A549 (cell line): ENCODE measurements around the gene CRTC2. TPM values are rescaled to one million over a fixed set of nuclear protein-coding genes. Genes with fewer than 3 reads are reported as not detected.

ENCODE experiments used
- ATAC-seq, 2 experiments: fragments of 200-7000 bp in 1 of 2; fragments of >200 bp in 1 of 2; cut with Nextera tagmentation in 1 of 2; cut with Tn5 transposase in 1 of 2; 3 replicates each; pipeline versions ENCODE4 v1.8.0 to v1.9.1; 2018 to 2020; ENCODE audit warnings: mild to moderate bottlenecking in 1 of 2, moderate library complexity in 1 of 2
- CTCF ChIA-PET: fragments of 300-600 bp; sonication (Branson Sonifier 250); formaldehyde crosslinking; extraction: SDS; loops from one replicate; lab custom pipeline; 2021; ENCODE audit warnings: antibody characterized with exemption, inconsistent platforms; lab: Yijun Ruan, JAX
- POLR2A ChIA-PET: fragments of 350-600 bp; formaldehyde crosslinking; extraction: SDS; loops from one replicate; lab custom pipeline; 2021; ENCODE audit warnings: antibody characterized with exemption, inconsistent platforms; lab: Yijun Ruan, JAX
- DNase-seq, 2 experiments: peaks; one replicate each; pipeline versions ENCODE4 v3.0.0 to v3.0.0-alpha.2; 2011 to 2016; ENCODE audit warnings: low read depth in 1 of 2, low spot score in 1 of 2
- FAIRE-seq: peaks from 2 replicates; lab custom pipeline; 2011; peaks lifted over from hg19 to GRCh38; lab: Jason Lieb, UNC
- H3K27ac ChIP-seq, 2 experiments: fragments of >200 bp; sonication (Bioruptor Twin); formaldehyde crosslinking; 3 replicates each; pipeline ENCODE4 v1.5.1; 2016 to 2017
- H3K4me1 ChIP-seq: fragments of >200 bp; sonication (Bioruptor Twin); formaldehyde crosslinking; 3 replicates; pipeline ENCODE4 v1.6.1; 2016
- H3K4me2 ChIP-seq: fragments of >200 bp; sonication (Bioruptor Twin); formaldehyde crosslinking; 3 replicates; pipeline ENCODE4 v1.6.1; 2016
- H3K4me3 ChIP-seq: fragments of >200 bp; sonication (Bioruptor Twin); formaldehyde crosslinking; 3 replicates; pipeline ENCODE4 v1.5.1; 2016
- H3K9me3 ChIP-seq: fragments of >200 bp; sonication (Bioruptor Twin); formaldehyde crosslinking; 3 replicates; pipeline ENCODE4 v1.6.1; 2016
- CBX2 ChIP-seq: fragments of 200-600 bp; sonication (generic); IDR thresholded peaks from 2 replicates; pipeline ENCODE4 v1.6.1; 2016; ENCODE audit warnings: low read depth, mild to moderate bottlenecking, borderline replicate concordance
- CHD2 ChIP-seq: fragments of 150-350 bp; IDR thresholded peaks from 2 replicates; pipeline ENCODE4 v1.6.1; 2014; ENCODE audit warnings: low read length; ENCODE audit not compliant: partially characterized antibody
- FOSB ChIP-seq: fragments of 250-450 bp; sonication (Bioruptor Pico); IDR thresholded peaks from 2 replicates; pipeline ENCODE4 v1.5.0; 2020; ENCODE audit warnings: mild to moderate bottlenecking, moderate library complexity
- FOXS1 ChIP-seq: fragments of 250-450 bp; sonication (Bioruptor Pico); IDR thresholded peaks from 2 replicates; pipeline ENCODE4 v1.5.0; 2020; ENCODE audit warnings: mild to moderate bottlenecking, moderate library complexity
- HEYL ChIP-seq: fragments of 250-450 bp; sonication (Bioruptor Pico); IDR thresholded peaks from 2 replicates; pipeline ENCODE4 v1.8.0; 2021; ENCODE audit warnings: mild to moderate bottlenecking, moderate library complexity
- HOXB5 ChIP-seq: fragments of 250-450 bp; sonication (Bioruptor Pico); IDR thresholded peaks from 2 replicates; pipeline ENCODE4 v1.5.0; 2020; ENCODE audit warnings: mild to moderate bottlenecking, moderate library complexity
- JUN ChIP-seq, 2 experiments: fragments of >200 bp; sonication (Bioruptor Twin); formaldehyde crosslinking; IDR thresholded peaks; 2 replicates in 1 of 2; 3 replicates in 1 of 2; pipeline ENCODE4 v1.6.1; 2016 to 2017
- JUNB ChIP-seq: fragments of >200 bp; sonication (Bioruptor Twin); formaldehyde crosslinking; IDR thresholded peaks from 2 replicates; pipeline ENCODE4 v1.6.1; 2016
- KDM1A ChIP-seq: fragments of 200-600 bp; sonication (generic); IDR thresholded peaks from 2 replicates; pipeline ENCODE4 v1.6.1; 2016; ENCODE audit warnings: low read depth, mild to moderate bottlenecking
- MAFK ChIP-seq: fragments of 450-650 bp; IDR thresholded peaks from 2 replicates; pipeline ENCODE4 v1.6.1; 2014; ENCODE audit not compliant: partially characterized antibody
- NFE2L2 ChIP-seq: fragments of 150-350 bp; conservative IDR thresholded peaks from 2 replicates; pipeline ENCODE4 v1.6.1; 2014; ENCODE audit warnings: low read length
- PHF8 ChIP-seq: fragments of 200-600 bp; sonication (generic); IDR thresholded peaks from 2 replicates; pipeline ENCODE4 v1.6.1; 2016; ENCODE audit warnings: low read depth, mild to moderate bottlenecking, antibody characterized with exemption, moderate library complexity, borderline replicate concordance
- POLR2A ChIP-seq: IDR thresholded peaks from 2 replicates; pipeline ENCODE4 v1.6.1; 2012; ENCODE audit warnings: mild to moderate bottlenecking, low read length
- POLR2AphosphoS2 ChIP-seq: conservative IDR thresholded peaks from 2 replicates; pipeline ENCODE4 v1.6.1; 2012; ENCODE audit warnings: low read length, improper control_type of control experiment, inconsistent platforms
- RFX5 ChIP-seq: fragments of 450-650 bp; IDR thresholded peaks from 2 replicates; pipeline ENCODE4 v1.7.1; 2014; ENCODE audit warnings: antibody characterized with exemption, mild to moderate bottlenecking, moderate library complexity
- SMC3 ChIP-seq: fragments of >200 bp; sonication (Bioruptor Twin); formaldehyde crosslinking; IDR thresholded peaks from 3 replicates; pipeline ENCODE4 v1.6.1; 2018; ENCODE audit warnings: inconsistent platforms
- SREBF2 ChIP-seq: fragments of 450-650 bp; IDR thresholded peaks from 2 replicates; pipeline ENCODE4 v1.6.1; 2014; ENCODE audit warnings: mild to moderate bottlenecking, moderate library complexity
- ZNF302 ChIP-seq: fragments of 250-450 bp; sonication (Bioruptor Pico); IDR thresholded peaks from 2 replicates; pipeline ENCODE4 v1.9.0; 2021; ENCODE audit warnings: inconsistent platforms, mild to moderate bottlenecking, moderate library complexity
- ZSCAN20 ChIP-seq: fragments of 250-450 bp; sonication (Bioruptor Pico); IDR thresholded peaks from 2 replicates; pipeline ENCODE4 v1.8.0; 2022; ENCODE audit warnings: mild to moderate bottlenecking, moderate library complexity
- WGBS: methylation state at CpG from one replicate; pipeline ENCODE4 v1.1.6; 2017; ENCODE audit errors: missing lambda C conversion rate; 5-methylcytosine and 5-hydroxymethylcytosine counted together
- polyA plus RNA-seq, 4 experiments: library from polyadenylated mRNA; depleted of rRNA in 3 of 4; stranded (reverse); fragments of >200 nt; fragmentation: RNase III in 1 of 4; extraction: RNeasy Plus Mini Kit Qiagen cat#74134 plus additional on column Dnase treatment in 1 of 4; gene quantifications; 2 replicates in 3 of 4; 3 replicates in 1 of 4; pipeline ENCODE4 v1.2.3, GENCODE V29; 2011 to 2017
- TF ChIP-seq, protein P1 (sequence below): fragments of >200 bp; sonication (Bioruptor Twin); formaldehyde crosslinking; IDR thresholded peaks from 3 replicates; pipeline ENCODE4 v1.5.1; 2016
- TF ChIP-seq, protein P2 (sequence below): IDR thresholded peaks from 2 replicates; pipeline ENCODE4 v1.6.1; 2012; ENCODE audit warnings: low read depth, borderline replicate concordance
- TF ChIP-seq, protein P3 (sequence below): fragments of >200 bp; sonication (Bioruptor Twin); formaldehyde crosslinking; IDR thresholded peaks from 3 replicates; pipeline ENCODE4 v1.6.1; 2016

CRTC2 gene
- polyA plus RNA-seq, 2 of the 4 experiments (the other 2 are of a cell fraction) = 19.7 to 22.3 TPM

DNA sequence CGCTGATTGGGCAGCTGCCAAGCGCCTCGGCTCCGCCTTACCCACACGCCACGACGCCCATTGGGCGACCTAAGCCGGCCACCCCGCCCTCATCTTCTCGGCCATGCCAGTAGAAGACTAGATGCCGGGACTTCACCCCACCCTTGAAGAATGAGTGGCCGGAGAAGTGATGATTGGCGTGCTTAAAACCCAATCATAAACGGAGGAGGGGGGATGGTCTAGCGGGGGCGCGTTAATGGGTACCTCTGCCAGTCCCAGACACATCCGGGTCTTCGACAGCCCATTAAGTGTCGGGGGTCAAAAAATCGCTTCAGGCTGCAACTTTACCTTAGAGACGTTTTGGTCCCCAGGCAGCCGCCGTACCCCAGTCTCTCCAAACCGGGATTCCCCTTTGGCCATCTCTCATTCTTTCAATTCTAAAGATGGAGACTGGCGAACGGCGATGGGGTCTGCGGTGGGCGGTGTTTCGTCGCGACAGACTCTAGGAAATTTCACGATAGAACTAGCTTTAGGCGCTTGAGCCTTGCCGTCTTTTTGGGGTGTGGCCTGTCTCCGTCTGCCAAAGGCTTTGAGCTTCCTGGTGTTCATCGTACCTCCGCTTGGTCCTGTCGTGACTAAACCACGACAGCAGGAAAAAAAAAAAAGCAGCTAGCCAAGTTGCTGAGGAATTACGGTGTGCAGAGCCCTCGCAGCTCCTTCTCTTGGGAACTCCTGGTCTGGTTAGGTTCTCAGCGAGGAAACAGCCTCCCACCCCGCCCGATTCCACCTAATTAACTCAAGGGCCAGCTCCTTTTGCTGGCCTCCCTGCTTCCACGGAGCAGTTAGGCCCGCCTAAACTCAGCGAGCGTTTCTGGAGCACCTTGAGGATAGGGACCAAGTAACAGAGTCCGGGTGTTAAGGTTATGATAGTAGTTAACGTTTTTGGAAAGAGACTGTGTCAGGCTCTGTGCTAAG is 35.2 kb downstream of the CRTC2 start, which contains the start of gene GATAD2B (continued):
- TF ChIP-seq HEYL (CRISPR knock-in tag) (no peak), NFE2L2 (no peak), HOXB5 (CRISPR knock-in tag) (no peak), FOSB (no peak), POLR2A (peak; percentile 64; the same call in 1 of the 2 replicates), FOXS1 (CRISPR knock-in tag) (no peak), RFX5 (no peak)

DNA sequence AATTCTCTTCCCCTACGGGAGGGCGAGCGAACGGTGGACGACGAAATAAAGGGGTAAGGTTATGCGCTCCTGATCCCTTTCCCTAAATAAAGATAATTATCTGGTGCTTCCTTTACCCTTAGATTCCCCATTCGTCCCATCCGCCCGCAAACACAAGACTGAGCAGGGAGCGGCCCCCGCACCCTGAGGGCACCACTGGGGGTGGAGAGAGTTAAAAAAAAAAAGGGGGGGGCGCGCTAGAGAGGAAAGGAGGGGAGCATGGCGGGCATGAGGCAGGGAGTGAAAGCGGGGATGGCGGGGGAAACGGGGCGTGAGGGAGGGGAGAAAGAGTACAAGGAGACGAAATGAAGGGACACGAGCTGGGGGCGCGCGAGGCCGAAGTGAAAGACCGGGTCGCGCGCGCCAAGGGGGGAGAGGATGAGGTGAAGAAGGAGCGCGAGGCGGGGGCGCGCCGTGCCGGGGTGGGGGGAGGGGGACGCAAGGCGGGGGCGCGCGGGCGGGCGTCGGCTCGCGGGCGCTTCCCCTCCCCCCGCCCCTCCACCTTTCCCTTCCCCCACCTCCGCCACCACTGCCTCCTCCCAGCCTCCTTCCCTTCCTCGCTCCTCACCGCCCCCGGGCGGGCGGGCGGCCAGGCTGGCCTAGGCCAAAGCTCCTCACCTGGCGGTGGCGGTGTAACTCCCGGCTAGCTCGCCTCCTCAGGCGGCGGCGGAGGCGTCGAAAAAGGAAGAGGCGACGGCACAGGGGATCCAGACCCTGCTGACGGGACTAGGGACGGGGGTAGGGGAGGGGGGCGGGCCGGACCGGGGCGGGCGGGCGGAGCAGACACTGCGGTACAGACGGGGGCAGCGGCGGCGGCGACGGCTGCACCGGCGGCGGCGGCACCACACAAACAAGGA is 36.1 kb downstream of the CRTC2 start:
- H3K4me2 ChIP-seq = peak overlapping the region; percentile 72
- DNase-seq = peak in 1 of 2 experiments; percentile 49
- ATAC-seq = peak; percentile 57 to 70
- TF ChIP-seq KDM1A = no peak
- no peak for TF ChIP-seq FOSB
- TF ChIP-seq, protein P1, sequence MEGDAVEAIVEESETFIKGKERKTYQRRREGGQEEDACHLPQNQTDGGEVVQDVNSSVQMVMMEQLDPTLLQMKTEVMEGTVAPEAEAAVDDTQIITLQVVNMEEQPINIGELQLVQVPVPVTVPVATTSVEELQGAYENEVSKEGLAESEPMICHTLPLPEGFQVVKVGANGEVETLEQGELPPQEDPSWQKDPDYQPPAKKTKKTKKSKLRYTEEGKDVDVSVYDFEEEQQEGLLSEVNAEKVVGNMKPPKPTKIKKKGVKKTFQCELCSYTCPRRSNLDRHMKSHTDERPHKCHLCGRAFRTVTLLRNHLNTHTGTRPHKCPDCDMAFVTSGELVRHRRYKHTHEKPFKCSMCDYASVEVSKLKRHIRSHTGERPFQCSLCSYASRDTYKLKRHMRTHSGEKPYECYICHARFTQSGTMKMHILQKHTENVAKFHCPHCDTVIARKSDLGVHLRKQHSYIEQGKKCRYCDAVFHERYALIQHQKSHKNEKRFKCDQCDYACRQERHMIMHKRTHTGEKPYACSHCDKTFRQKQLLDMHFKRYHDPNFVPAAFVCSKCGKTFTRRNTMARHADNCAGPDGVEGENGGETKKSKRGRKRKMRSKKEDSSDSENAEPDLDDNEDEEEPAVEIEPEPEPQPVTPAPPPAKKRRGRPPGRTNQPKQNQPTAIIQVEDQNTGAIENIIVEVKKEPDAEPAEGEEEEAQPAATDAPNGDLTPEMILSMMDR = peak; percentile 17; the same call in 1 of the 3 replicates
- TF ChIP-seq SMC3 = 0 out of 3 replicates have a peak, but pooled peaks have one; percentile 6
- TF ChIP-seq PHF8 = peak; percentile 39; the same call in 1 of the 2 replicates
- TF ChIP-seq CHD2 = no peak
- TF ChIP-seq ZNF302 (CRISPR knock-in tag) = no peak
- TF ChIP-seq JUN (IDR thresholded peaks at IDR 0.05) = peak in 1 of 2 experiments; percentile 59; a peak in 1 of 5 replicates
- no peak for TF ChIP-seq SREBF2
- ChIA-PET CTCF (interaction anchor here (0.5 to 4.5 kb wide), 15 partner anchors 11 to 427 kb away, joined by 3 to 15 read pairs (median 4); partner anchors contain the start of genes DENND4B, RAB13 and SLC39A1), POLR2A (interaction anchor here (0.8 to 2.1 kb wide), 12 partner anchors 11 to 91 kb away, joined by 3 to 12 read pairs (median 4); partner anchors contain the start of genes CREB3L4, DENND4B, JTB and RPS27)
- H3K27ac ChIP-seq = peak overlapping the region; percentile 88 to 98
- FAIRE-seq = no peak
- WGBS = 2% methylated on average over 34 of the region's 86 CpGs
- H3K9me3 ChIP-seq = no peaks in the 10 kb centered on the region
- H3K4me1 ChIP-seq = peaks cover 24% of the 10 kb centered on the region
- peak overlapping the region; percentile 80 for H3K4me3 ChIP-seq

DNA sequence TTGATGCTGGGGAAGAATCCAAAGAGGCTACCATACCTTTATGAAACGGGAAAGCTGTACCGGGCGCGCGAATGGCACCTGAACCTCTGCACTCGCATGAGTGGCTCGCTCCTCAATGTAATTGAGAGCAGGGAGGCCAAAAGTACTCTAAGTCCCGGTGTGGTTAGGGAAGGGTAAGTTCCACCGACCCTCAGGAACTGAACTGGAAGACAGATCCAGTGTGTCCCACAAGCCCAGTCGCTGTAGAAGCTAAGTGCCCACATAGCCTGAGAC is 36.7 kb downstream of the CRTC2 start:
- H3K4me2 ChIP-seq = peak overlapping the region; percentile 72
- DNase-seq (no peak), ATAC-seq (no peak), FAIRE-seq (no peak)
- no peaks in the 10 kb centered on the region for H3K9me3 ChIP-seq
- ChIA-PET CTCF (interaction anchor here (0.5 to 4.5 kb wide), 11 partner anchors 23 to 125 kb away, joined by 3 to 15 read pairs (median 3); partner anchors contain the start of gene DENND4B), POLR2A (interaction anchor here (1.2 to 1.7 kb wide), 3 partner anchors 11 to 45 kb away, joined by 3 to 7 read pairs (median 6); partner anchors contain the start of gene CREB3L4)
- peak overlapping the region; percentile 88 to 98 for H3K27ac ChIP-seq
- WGBS = 58% methylated on average over 10 of the region's 10 CpGs
- TF ChIP-seq, protein P2, sequence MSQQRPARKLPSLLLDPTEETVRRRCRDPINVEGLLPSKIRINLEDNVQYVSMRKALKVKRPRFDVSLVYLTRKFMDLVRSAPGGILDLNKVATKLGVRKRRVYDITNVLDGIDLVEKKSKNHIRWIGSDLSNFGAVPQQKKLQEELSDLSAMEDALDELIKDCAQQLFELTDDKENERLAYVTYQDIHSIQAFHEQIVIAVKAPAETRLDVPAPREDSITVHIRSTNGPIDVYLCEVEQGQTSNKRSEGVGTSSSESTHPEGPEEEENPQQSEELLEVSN = no peak
- TF ChIP-seq, protein P3, sequence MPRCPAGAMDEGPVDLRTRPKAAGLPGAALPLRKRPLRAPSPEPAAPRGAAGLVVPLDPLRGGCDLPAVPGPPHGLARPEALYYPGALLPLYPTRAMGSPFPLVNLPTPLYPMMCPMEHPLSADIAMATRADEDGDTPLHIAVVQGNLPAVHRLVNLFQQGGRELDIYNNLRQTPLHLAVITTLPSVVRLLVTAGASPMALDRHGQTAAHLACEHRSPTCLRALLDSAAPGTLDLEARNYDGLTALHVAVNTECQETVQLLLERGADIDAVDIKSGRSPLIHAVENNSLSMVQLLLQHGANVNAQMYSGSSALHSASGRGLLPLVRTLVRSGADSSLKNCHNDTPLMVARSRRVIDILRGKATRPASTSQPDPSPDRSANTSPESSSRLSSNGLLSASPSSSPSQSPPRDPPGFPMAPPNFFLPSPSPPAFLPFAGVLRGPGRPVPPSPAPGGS = no peak
- TF ChIP-seq ZNF302 (CRISPR knock-in tag) = no peak
- no peak for TF ChIP-seq CHD2
- TF ChIP-seq HOXB5 (CRISPR knock-in tag) = no peak
- TF ChIP-seq JUNB = no peak
- no peak for TF ChIP-seq FOXS1 (CRISPR knock-in tag)
- no peak for TF ChIP-seq ZSCAN20 (CRISPR knock-in tag)
- no peak for TF ChIP-seq MAFK
- no peak for TF ChIP-seq CBX2
- TF ChIP-seq POLR2AphosphoS2 = no peak
- peak overlapping the region; percentile 80 for H3K4me3 ChIP-seq
- peaks cover 24% of the 10 kb centered on the region for H3K4me1 ChIP-seq
